ENCODE data around the gene HEXD. TPM values are rescaled to one million over a fixed set of nuclear protein-coding genes. Genes with fewer than 3 reads are reported as not detected.

HEXD gene
- polyA plus RNA-seq, 3 donors from 2014 or later: 12.7 to 18.8 (median 15.2) TPM

DNA sequence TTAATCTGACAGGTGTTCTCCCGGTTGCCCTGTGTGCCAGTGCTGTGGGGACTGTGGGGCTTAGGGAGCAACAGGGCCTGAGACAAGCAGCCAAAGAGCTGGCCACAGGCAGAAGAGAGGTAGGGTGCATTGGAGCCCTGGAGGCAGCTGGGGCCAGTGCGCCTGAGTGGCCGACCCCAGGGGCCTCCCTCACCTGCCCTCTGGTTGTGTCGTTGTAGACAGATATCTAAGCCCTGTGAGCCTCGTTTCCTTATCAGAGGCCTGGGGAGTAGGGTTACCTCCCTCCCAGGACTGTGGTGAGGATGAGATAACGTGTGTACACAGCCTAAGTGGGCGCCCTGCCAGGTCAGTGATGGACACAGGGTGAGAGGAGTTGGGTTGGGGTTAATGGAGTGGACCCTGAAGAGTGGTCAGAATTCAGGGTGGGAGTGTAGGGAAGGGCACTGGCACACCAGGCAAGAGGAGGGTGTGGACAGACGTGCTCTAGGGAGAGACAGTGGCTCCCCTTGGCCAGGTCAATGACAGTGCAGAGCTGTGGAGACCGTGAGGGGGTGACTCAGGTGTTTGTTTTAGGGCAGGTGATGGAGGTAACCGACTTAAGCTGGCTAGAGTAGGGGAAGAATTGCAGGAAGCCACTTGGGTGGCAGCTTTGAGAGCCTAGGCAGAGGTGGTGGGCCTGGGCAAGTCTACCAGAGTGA, 43.8 kb downstream of the HEXD start:
- Mint-ChIP-seq H3K4me3 (peak overlapping the region in 1 of 5 donors; percentile 24), H3K9me3 (no peaks in the 10 kb centered on the region), H3K27me3 (ENCODE audit: low read depth in 3 of 3) (peaks cover 23 to 34% (median 25%) of the 10 kb centered on the region in 3 donors), H3K27ac (peak overlapping the region in 5 of 6 donors; percentile 17 to 84 (median 69)), H3K4me1 (peaks cover 27 to 37% of the 10 kb centered on the region in 2 donors), H3K36me3 (peaks cover 11 to 42% (median 22%) of the 10 kb centered on the region in 3 donors)
- DNase-seq: no peak

DNA sequence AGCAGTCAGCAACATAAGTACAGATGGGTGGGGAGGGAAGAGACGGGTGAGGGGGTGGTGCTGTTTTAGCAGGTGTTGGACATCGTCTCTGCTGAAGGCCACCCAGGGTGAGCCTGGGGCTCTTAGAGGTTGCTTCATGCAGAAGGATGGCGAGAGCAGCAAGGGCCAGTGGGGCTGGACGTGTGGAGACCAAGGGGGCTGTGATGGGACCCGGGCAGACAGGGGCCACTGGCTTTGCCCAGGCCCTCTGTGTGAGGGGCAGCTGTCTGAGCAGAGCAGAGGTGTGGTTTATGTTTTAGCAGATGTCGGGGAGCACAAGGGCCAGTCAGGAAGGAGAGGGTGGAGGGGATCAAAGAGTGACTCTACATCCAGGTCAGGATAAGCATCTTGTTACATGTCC, 45.2 kb downstream of the HEXD start:
- no peak overlapping the region for H3K4me3 Mint-ChIP-seq
- H3K27ac Mint-ChIP-seq: peak overlapping the region in 3 of 6 donors; percentile 1 to 36 (median 34)
- peaks cover 17 to 26% of the 10 kb centered on the region in 2 donors for H3K4me1 Mint-ChIP-seq
- H3K27me3 Mint-ChIP-seq (ENCODE audit: low read depth in 3 of 3): peaks cover 18 to 25% (median 18%) of the 10 kb centered on the region in 3 donors
- peaks cover 13 to 45% (median 23%) of the 10 kb centered on the region in 3 donors for H3K36me3 Mint-ChIP-seq
- no peaks in the 10 kb centered on the region for H3K9me3 Mint-ChIP-seq
- DNase-seq: no peak

DNA sequence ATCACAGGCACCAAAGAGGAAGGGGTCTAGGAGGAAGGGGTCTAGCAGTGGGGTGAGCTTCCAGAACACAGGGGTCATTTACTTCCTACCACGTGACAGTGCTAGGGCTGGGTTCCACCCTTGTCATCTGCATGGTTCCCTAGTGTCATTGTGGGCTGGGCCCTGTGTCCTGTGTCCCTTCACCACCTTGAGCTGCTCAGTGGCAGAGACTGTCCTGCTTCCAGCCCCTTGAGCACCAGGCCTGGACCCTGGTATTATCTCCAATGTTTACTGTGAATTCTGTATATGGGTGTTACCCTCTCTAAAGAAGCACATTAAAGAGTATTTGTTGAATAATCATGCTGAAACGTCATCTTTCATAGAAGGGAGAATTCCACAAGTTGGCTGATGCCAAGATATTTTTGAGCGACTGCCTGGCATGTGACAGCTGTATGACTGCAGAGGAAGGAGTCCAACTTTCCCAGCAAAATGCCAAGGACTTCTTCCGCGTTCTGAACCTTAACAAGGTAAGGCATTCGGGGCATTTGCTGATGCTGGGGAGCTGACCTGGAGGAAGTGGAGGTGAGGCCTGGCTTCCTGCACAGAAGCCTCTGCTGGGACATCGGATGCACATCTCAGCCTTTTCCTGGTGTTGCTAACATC, 45.9 kb downstream of the HEXD start:
- peaks cover 17 to 50% (median 30%) of the 10 kb centered on the region in 3 donors for H3K36me3 Mint-ChIP-seq
- peak overlapping the region in 1 of 6 donors; percentile 12 for H3K27ac Mint-ChIP-seq

DNA sequence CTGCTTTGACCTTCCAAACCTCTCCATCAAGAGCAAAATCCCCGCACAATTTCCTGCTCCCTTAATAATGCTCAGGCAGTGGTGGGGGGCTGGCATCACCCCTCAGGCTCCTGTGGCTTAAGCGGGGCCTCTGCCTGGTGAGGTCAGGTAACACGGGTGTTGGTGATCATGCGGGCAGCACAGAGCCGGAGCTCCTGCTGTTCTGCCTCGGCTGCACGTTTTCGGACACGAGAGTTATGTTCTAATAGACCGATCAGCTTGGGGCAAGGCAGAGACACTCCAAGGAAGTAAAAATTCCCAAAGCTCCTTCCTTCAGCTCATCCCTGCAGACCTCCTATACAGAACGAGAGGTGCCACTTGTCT, 46.4 kb downstream of the HEXD start:
- peaks cover 10 to 26% of the 10 kb centered on the region in 2 donors for H3K4me1 Mint-ChIP-seq
- H3K27me3 Mint-ChIP-seq (ENCODE audit: low read depth in 3 of 3): peaks cover 11 to 16% (median 13%) of the 10 kb centered on the region in 3 donors
- no peaks in the 10 kb centered on the region for H3K9me3 Mint-ChIP-seq
- H3K4me3 Mint-ChIP-seq: no peak overlapping the region
- H3K27ac Mint-ChIP-seq: peak overlapping the region in 2 of 6 donors; percentile 31 to 52
- H3K36me3 Mint-ChIP-seq: peaks cover 21 to 50% (median 34%) of the 10 kb centered on the region in 3 donors
- DNase-seq: no peak

More for the DNA sequence above, 45.9 kb downstream of the HEXD start:
- peaks cover 15 to 20% (median 16%) of the 10 kb centered on the region in 3 donors for H3K27me3 Mint-ChIP-seq (ENCODE audit: low read depth in 3 of 3)
- H3K4me3 Mint-ChIP-seq: no peak overlapping the region
- peaks cover 15 to 30% of the 10 kb centered on the region in 2 donors for H3K4me1 Mint-ChIP-seq
- H3K9me3 Mint-ChIP-seq: no peaks in the 10 kb centered on the region
- no peak for DNase-seq

- H3K4me1 Mint-ChIP-seq: peaks cover 6 to 25% of the 10 kb centered on the region in 2 donors
- H3K27ac Mint-ChIP-seq: peak overlapping the region in 3 of 6 donors; percentile 31 to 53 (median 52)
- H3K36me3 Mint-ChIP-seq: peaks cover 23 to 53% (median 36%) of the 10 kb centered on the region in 3 donors
- no peak overlapping the region for H3K4me3 Mint-ChIP-seq
- DNase-seq: no peak
- H3K27me3 Mint-ChIP-seq (ENCODE audit: low read depth in 3 of 3): peaks cover 11 to 14% (median 13%) of the 10 kb centered on the region in 3 donors
- no peaks in the 10 kb centered on the region for H3K9me3 Mint-ChIP-seq
Measured at GRCh38 chr17:82465023-82465603, 47.0 kb downstream of the HEXD start.

GRCh38 chr17:82468692-82469091, 50.5 kb downstream of the HEXD start:
- no peak overlapping the region for H3K27ac Mint-ChIP-seq
- peaks cover 0 to 17% of the 10 kb centered on the region in 2 donors for H3K4me1 Mint-ChIP-seq
- H3K4me3 Mint-ChIP-seq: no peak overlapping the region
- peaks cover 17 to 50% (median 33%) of the 10 kb centered on the region in 3 donors for H3K36me3 Mint-ChIP-seq
- DNase-seq: no peak
- H3K9me3 Mint-ChIP-seq: no peaks in the 10 kb centered on the region
- H3K27me3 Mint-ChIP-seq (ENCODE audit: low read depth in 3 of 3): peaks cover 4 to 6% (median 4%) of the 10 kb centered on the region in 3 donors

GRCh38 chr17:82470065-82470464, 51.9 kb downstream of the HEXD start:
- H3K27ac Mint-ChIP-seq: no peak overlapping the region
- peaks cover 2 to 5% (median 3%) of the 10 kb centered on the region in 3 donors for H3K27me3 Mint-ChIP-seq (ENCODE audit: low read depth in 3 of 3)
- H3K36me3 Mint-ChIP-seq: peaks cover 13 to 37% (median 36%) of the 10 kb centered on the region in 3 donors
- no peak overlapping the region for H3K4me3 Mint-ChIP-seq
- H3K9me3 Mint-ChIP-seq: no peaks in the 10 kb centered on the region
- peaks cover 2 to 17% of the 10 kb centered on the region in 2 donors for H3K4me1 Mint-ChIP-seq
- no peak for DNase-seq

GRCh38 chr17:82474223-82475010, 56.3 kb downstream of the HEXD start:
- H3K4me1 Mint-ChIP-seq: peaks cover 17 to 22% of the 10 kb centered on the region in 2 donors
- DNase-seq: no peak
- H3K36me3 Mint-ChIP-seq: peaks cover 15 to 27% (median 21%) of the 10 kb centered on the region in 3 donors
- no peaks in the 10 kb centered on the region for H3K9me3 Mint-ChIP-seq
- H3K27ac Mint-ChIP-seq: no peak overlapping the region
- peaks cover 0 to 7% (median 3%) of the 10 kb centered on the region in 3 donors for H3K27me3 Mint-ChIP-seq (ENCODE audit: low read depth in 3 of 3)
- H3K4me3 Mint-ChIP-seq: no peak overlapping the region

- peaks cover 14 to 32% (median 17%) of the 10 kb centered on the region in 3 donors for H3K36me3 Mint-ChIP-seq
- peaks cover 17 to 20% of the 10 kb centered on the region in 2 donors for H3K4me1 Mint-ChIP-seq
- H3K27ac Mint-ChIP-seq: no peak overlapping the region
- no peak for DNase-seq
- H3K27me3 Mint-ChIP-seq (ENCODE audit: low read depth in 3 of 3): peaks cover 0 to 9% (median 3%) of the 10 kb centered on the region in 3 donors
- H3K4me3 Mint-ChIP-seq: no peak overlapping the region
- no peaks in the 10 kb centered on the region for H3K9me3 Mint-ChIP-seq
Measured at GRCh38 chr17:82475458-82475857, 57.3 kb downstream of the HEXD start.

DNA sequence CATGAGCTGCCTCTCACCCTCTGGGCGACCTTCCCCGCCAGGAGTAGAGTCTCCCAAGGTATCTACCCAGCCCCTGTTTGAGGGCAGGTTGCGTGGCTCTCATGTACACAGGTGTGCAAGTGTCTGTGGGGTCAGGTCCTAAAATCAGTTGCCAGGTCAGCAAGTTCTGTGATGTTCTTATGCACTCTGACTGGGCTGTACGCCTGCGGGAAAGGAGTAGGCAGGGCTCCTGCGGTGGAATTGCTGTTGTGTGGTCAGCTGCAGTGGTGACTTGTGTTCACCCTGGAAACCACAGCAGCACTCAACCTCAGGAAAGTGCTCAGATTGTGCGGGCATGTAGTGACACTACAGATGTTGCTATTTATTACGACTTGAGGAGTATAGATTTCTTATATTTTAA, 59.8 kb downstream of the HEXD start:
- DNase-seq: no peak
- H3K4me3 Mint-ChIP-seq: peak overlapping the region in 1 of 5 donors; percentile 6
- H3K9me3 Mint-ChIP-seq: no peaks in the 10 kb centered on the region
- H3K36me3 Mint-ChIP-seq: peaks cover 14 to 32% (median 17%) of the 10 kb centered on the region in 3 donors
- peaks cover 2 to 6% (median 3%) of the 10 kb centered on the region in 3 donors for H3K27me3 Mint-ChIP-seq (ENCODE audit: low read depth in 3 of 3)
- H3K4me1 Mint-ChIP-seq: peaks cover 17 to 20% of the 10 kb centered on the region in 2 donors
- H3K27ac Mint-ChIP-seq: peak overlapping the region in 4 of 6 donors; percentile 17 to 72 (median 44)

DNA sequence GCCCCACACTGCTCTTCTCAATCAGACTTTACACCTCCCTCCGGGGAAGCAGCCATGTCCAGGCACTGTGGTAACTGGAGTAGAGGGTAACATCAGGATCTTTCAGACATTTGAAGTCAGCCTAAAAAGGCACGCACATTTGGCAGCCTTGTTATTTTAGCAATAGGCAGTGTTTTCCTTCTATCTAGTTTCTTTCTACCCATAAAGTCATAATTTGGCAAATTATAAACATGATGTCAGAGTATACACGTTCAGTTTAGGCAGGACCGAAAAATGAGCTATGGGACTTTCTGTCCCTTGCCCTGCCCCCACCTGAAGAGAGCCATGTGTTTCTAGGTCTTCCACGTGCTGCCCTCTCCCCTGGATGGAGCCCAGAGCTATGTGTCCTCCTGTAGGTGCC, 61.5 kb downstream of the HEXD start:
- H3K27ac Mint-ChIP-seq: peak overlapping the region in 2 of 6 donors; percentile 17 to 19
- peaks cover 2 to 7% (median 3%) of the 10 kb centered on the region in 3 donors for H3K27me3 Mint-ChIP-seq (ENCODE audit: low read depth in 3 of 3)
- H3K4me3 Mint-ChIP-seq: no peak overlapping the region
- H3K9me3 Mint-ChIP-seq: no peaks in the 10 kb centered on the region
- H3K36me3 Mint-ChIP-seq: peaks cover 20 to 39% (median 20%) of the 10 kb centered on the region in 3 donors
- peaks cover 17 to 20% of the 10 kb centered on the region in 2 donors for H3K4me1 Mint-ChIP-seq
- no peak for DNase-seq

- peaks cover 20 to 43% (median 21%) of the 10 kb centered on the region in 3 donors for H3K36me3 Mint-ChIP-seq
- peaks cover 2 to 7% (median 6%) of the 10 kb centered on the region in 3 donors for H3K27me3 Mint-ChIP-seq (ENCODE audit: low read depth in 3 of 3)
- H3K4me1 Mint-ChIP-seq: peaks cover 19 to 27% of the 10 kb centered on the region in 2 donors
- no peak overlapping the region for H3K27ac Mint-ChIP-seq
- peak overlapping the region in 1 of 5 donors; percentile 6 for H3K4me3 Mint-ChIP-seq
- DNase-seq: no peak
- no peaks in the 10 kb centered on the region for H3K9me3 Mint-ChIP-seq
Measured at GRCh38 chr17:82480318-82480717, 62.2 kb downstream of the HEXD start.

GRCh38 chr17:82483204-82483660, 65.1 kb downstream of the HEXD start:
- H3K27me3 Mint-ChIP-seq (ENCODE audit: low read depth in 3 of 3): peaks cover 2 to 6% (median 4%) of the 10 kb centered on the region in 3 donors
- peaks cover 28 to 43% of the 10 kb centered on the region in 2 donors for H3K4me1 Mint-ChIP-seq
- peaks cover 15 to 45% (median 24%) of the 10 kb centered on the region in 3 donors for H3K36me3 Mint-ChIP-seq
- H3K9me3 Mint-ChIP-seq: no peaks in the 10 kb centered on the region
- H3K4me3 Mint-ChIP-seq: no peak overlapping the region
- H3K27ac Mint-ChIP-seq: no peak overlapping the region
- no peak for DNase-seq
